ENCODE measurements around the gene CALY. TPM values are rescaled to one million over a fixed set of nuclear protein-coding genes. Genes with fewer than 3 reads are reported as not detected.

CALY gene
- total RNA-seq, 1 experiment from 2014 or later, result not detected

GRCh38 chr10:133357285-133358161 lies 20.8 kb upstream of the CALY start, which contains the start of gene FUOM:
Gene FUOM, minus strand, starts transcription at chr10:133358019. Its CDS starts 12 bp downstream, at chr10:133358007.
- Histone ChIP-seq H3K4me1 (ENCODE audit: insufficient read depth, low read length, poor library complexity, severe bottlenecking) (no peaks in the 10 kb centered on the region), H3K9me3 (ENCODE audit: low read depth, low read length, poor library complexity, severe bottlenecking) (no peaks in the 10 kb centered on the region), H3K27me3 (replicated peaks; ENCODE audit: insufficient read depth, low read depth, low read length, poor library complexity) (no peaks in the 10 kb centered on the region), H3K4me3 (ENCODE audit: low read depth, low read length, poor library complexity, severe bottlenecking) (peak within 1 kb of the TSS; percentile 85), H3K36me3 (ENCODE audit: insufficient read depth, low read length, poor library complexity, severe bottlenecking) (peaks cover 7% of the 10 kb centered on the region), H3K27ac (ENCODE audit: low read depth, low read length, poor library complexity, severe bottlenecking) (peak within 1 kb of the TSS; percentile 86)
- ChIA-PET CTCF (no interaction called here), POLR2A (ENCODE audit: low non-redundant PET) (interaction anchor here (0.6 kb wide), 1 partner anchor 26 kb away, joined by 3 read pairs; no protein-coding TSS in a partner anchor)
- BruUV-seq (replicated peaks), result no TSS peak
- no peak for TF ChIP-seq CTCF (conservative IDR thresholded peaks at IDR 0.05; ENCODE audit: low read depth, low read length)
- no peak for TF ChIP-seq EZH2 (IDR thresholded peaks at IDR 0.05; ENCODE audit: borderline replicate concordance, low read depth, low read length, poor library complexity, severe bottlenecking)
- peak; percentile 90 for DNase-seq (ENCODE audit: low spot score)
- intact Hi-C loops (cut with micrococcal nuclease; ENCODE audit: unreplicated experiment), result no loop called here

- Histone ChIP-seq H3K4me1 (ENCODE audit: insufficient read depth, low read length, poor library complexity, severe bottlenecking) (no peaks in the 10 kb centered on the region), H3K9me3 (ENCODE audit: low read depth, low read length, poor library complexity, severe bottlenecking) (no peaks in the 10 kb centered on the region), H3K4me3 (ENCODE audit: low read depth, low read length, poor library complexity, severe bottlenecking) (peak overlapping the region; percentile 85), H3K36me3 (ENCODE audit: insufficient read depth, low read length, poor library complexity, severe bottlenecking) (no peaks in the 10 kb centered on the region), H3K27me3 (replicated peaks; ENCODE audit: insufficient read depth, low read depth, low read length, poor library complexity) (no peaks in the 10 kb centered on the region), H3K27ac (ENCODE audit: low read depth, low read length, poor library complexity, severe bottlenecking) (peak overlapping the region; percentile 86)
- BruUV-seq (replicated peaks), result TSS peak; percentile 27
- ChIA-PET CTCF (no interaction called here), POLR2A (ENCODE audit: low non-redundant PET) (no interaction called here)
- no peak for DNase-seq (ENCODE audit: low spot score)
- intact Hi-C loops (cut with micrococcal nuclease; ENCODE audit: unreplicated experiment), result no loop called here
- TF ChIP-seq EZH2 (IDR thresholded peaks at IDR 0.05; ENCODE audit: borderline replicate concordance, low read depth, low read length, poor library complexity, severe bottlenecking) (no peak), CTCF (conservative IDR thresholded peaks at IDR 0.05; ENCODE audit: low read depth, low read length) (no peak)
Observed at GRCh38 chr10:133356549-133357284, 20.0 kb upstream of the CALY start.

- Histone ChIP-seq H3K4me1 (ENCODE audit: insufficient read depth, low read length, poor library complexity, severe bottlenecking) (no peaks in the 10 kb centered on the region), H3K9me3 (ENCODE audit: low read depth, low read length, poor library complexity, severe bottlenecking) (no peaks in the 10 kb centered on the region), H3K27me3 (replicated peaks; ENCODE audit: insufficient read depth, low read depth, low read length, poor library complexity) (no peaks in the 10 kb centered on the region), H3K36me3 (ENCODE audit: insufficient read depth, low read length, poor library complexity, severe bottlenecking) (no peaks in the 10 kb centered on the region), H3K4me3 (ENCODE audit: low read depth, low read length, poor library complexity, severe bottlenecking) (no peak overlapping the region), H3K27ac (ENCODE audit: low read depth, low read length, poor library complexity, severe bottlenecking) (no peak overlapping the region)
- ChIA-PET POLR2A (ENCODE audit: low non-redundant PET) (no interaction called here), CTCF (no interaction called here)
- no peak for DNase-seq (ENCODE audit: low spot score)
- TF ChIP-seq CTCF (conservative IDR thresholded peaks at IDR 0.05; ENCODE audit: low read depth, low read length) (no peak), EZH2 (IDR thresholded peaks at IDR 0.05; ENCODE audit: borderline replicate concordance, low read depth, low read length, poor library complexity, severe bottlenecking) (no peak)
- intact Hi-C loops (cut with micrococcal nuclease; ENCODE audit: unreplicated experiment), result no loop called here
- BruUV-seq (replicated peaks), result no TSS peak
Observed at GRCh38 chr10:133355991-133356390, 19.3 kb upstream of the CALY start.
